G401 (cell line): Measurements from ENCODE around the gene CKLF. TPM values are rescaled to one million over a fixed set of nuclear protein-coding genes. Genes with fewer than 3 reads are reported as not detected.

Source experiments
- DNase-seq: peaks from one replicate; pipeline ENCODE4 v3.0.0-alpha.2; 2015; ENCODE audit warnings: low spot score
- in situ Hi-C: cut with HindIII; loops from 2 replicates; pipeline ENCODE4 v1.10.0; 2016; ENCODE audit warnings: low sequenced_read_pairs, mixed read lengths
- total RNA-seq: library from RNA; depleted of rRNA; stranded (reverse); fragments of >200 nt; shearing (Covaris generic); gene quantifications from 2 replicates; pipeline ENCODE4 v1.2.3, GENCODE V29; 2014

Gene CKLF
- total RNA-seq, 1 experiment from 2014 or later, result 134 TPM

GRCh38 chr16:66516808-66517585, 35.4 kb upstream of the CKLF start:
- in situ Hi-C loops, result no loop called here
- DNase-seq, result peak; percentile 61

- no peak for DNase-seq
- in situ Hi-C loops, result no loop called here
These were observed 34.7 kb upstream of the CKLF start for GRCh38 chr16:66517586-66518263.

GRCh38 chr16:66519482-66520373, 32.6 kb upstream of the CKLF start:
- in situ Hi-C loops, result no loop called here
- DNase-seq, result no peak

- DNase-seq, result no peak
- in situ Hi-C loops, result no loop called here
These were observed 31.8 kb upstream of the CKLF start for GRCh38 chr16:66520406-66521170.

- DNase-seq, result no peak
- in situ Hi-C loops, result no loop called here
These were observed 31.1 kb upstream of the CKLF start for GRCh38 chr16:66521252-66521713.

- no peak for DNase-seq
- in situ Hi-C loops, result no loop called here
These were observed 30.2 kb upstream of the CKLF start for GRCh38 chr16:66521951-66522771.

GRCh38 chr16:66522816-66523590, 29.4 kb upstream of the CKLF start:
- in situ Hi-C loops, result no loop called here
- DNase-seq, result no peak

- DNase-seq, result no peak
- in situ Hi-C loops, result no loop called here
These were observed 28.5 kb upstream of the CKLF start for GRCh38 chr16:66523861-66524354.

GRCh38 chr16:66524601-66525164, 27.7 kb upstream of the CKLF start:
- in situ Hi-C loops, result no loop called here
- no peak for DNase-seq

GRCh38 chr16:66525396-66526180, 26.8 kb upstream of the CKLF start:
- in situ Hi-C loops, result no loop called here
- no peak for DNase-seq

GRCh38 chr16:66528294-66528693, 24.1 kb upstream of the CKLF start:
- in situ Hi-C loops, result no loop called here
- no peak for DNase-seq

GRCh38 chr16:66529475-66529874, 22.9 kb upstream of the CKLF start:
- in situ Hi-C loops, result no loop called here

GRCh38 chr16:66534376-66534799, 18.0 kb upstream of the CKLF start:
- in situ Hi-C loops, result no loop called here
- no peak for DNase-seq

More at GRCh38 chr16:66529475-66529874, 22.9 kb upstream of the CKLF start:
- no peak for DNase-seq

- no peak for DNase-seq
- in situ Hi-C loops, result no loop called here
These were observed 15.9 kb upstream of the CKLF start for GRCh38 chr16:66536525-66536924.

- in situ Hi-C loops, result no loop called here
- no peak for DNase-seq
These were observed 15.1 kb upstream of the CKLF start for GRCh38 chr16:66537236-66537635.

- in situ Hi-C loops, result no loop called here
- DNase-seq, result no peak
These were observed 13.5 kb upstream of the CKLF start for GRCh38 chr16:66538910-66539309.
